H1 (cell line): ENCODE measurements around the gene DESI1. TPM values are rescaled to one million over a fixed set of nuclear protein-coding genes. Genes with fewer than 3 reads are reported as not detected.

ENCODE experiments used
- CTCF ChIA-PET: fragments of 300-600 bp; sonication (Branson Sonifier 250); formaldehyde crosslinking; loops from one replicate; lab custom pipeline; 2021; ENCODE audit not compliant: partially characterized antibody; lab: Charles Lee
- POLR2A ChIA-PET: fragments of 300-600 bp; sonication (Branson Sonifier 250); formaldehyde crosslinking; loops from one replicate; lab custom pipeline; 2021; ENCODE audit warnings: inconsistent platforms; ENCODE audit not compliant: partially characterized antibody; lab: Charles Lee
- DNase-seq, 2 experiments: peaks; one replicate each; pipeline versions ENCODE4 v3.0.0 to v3.0.0-alpha.2; 2010 to 2022; ENCODE audit warnings: low spot score in 2 of 2, low read depth in 1 of 2, mixed read lengths in 1 of 2
- FAIRE-seq: peaks from 2 replicates; lab custom pipeline; 2011; peaks lifted over from hg19 to GRCh38; lab: Jason Lieb, UNC
- H2AFZ ChIP-seq: 2 replicates; pipeline ENCODE4 v1.8.1; 2012; ENCODE audit warnings: low read length, inconsistent platforms
- H2AK5ac ChIP-seq: 2 replicates; pipeline ENCODE4 v1.6.1; 2013; ENCODE audit warnings: low read depth, low read length
- H2BK120ac ChIP-seq: replicated peaks from 2 replicates; pipeline ENCODE3; 2013; ENCODE audit warnings: low read depth, low read length, inconsistent platforms
- H2BK12ac ChIP-seq: 2 replicates; pipeline ENCODE4 v1.6.1; 2013; ENCODE audit warnings: low read depth, low read length
- H2BK15ac ChIP-seq: 2 replicates; pipeline ENCODE4 v1.6.1; 2013; ENCODE audit warnings: low read length
- H2BK20ac ChIP-seq: 2 replicates; pipeline ENCODE4 v1.6.1; 2013; ENCODE audit warnings: low read length
- H2BK5ac ChIP-seq: 2 replicates; pipeline ENCODE4 v1.6.1; 2013; ENCODE audit warnings: low read depth, low read length
- H3K14ac ChIP-seq: 2 replicates; pipeline ENCODE4 v1.6.1; 2013; ENCODE audit warnings: inconsistent platforms; ENCODE audit not compliant: insufficient read length
- H3K18ac ChIP-seq: 2 replicates; pipeline ENCODE4 v1.6.1; 2013; ENCODE audit warnings: low read length; ENCODE audit errors: extremely low read depth
- H3K23ac ChIP-seq: 2 replicates; pipeline ENCODE4 v1.6.1; 2013; ENCODE audit warnings: inconsistent platforms; ENCODE audit not compliant: insufficient read length
- H3K23me2 ChIP-seq: 2 replicates; pipeline ENCODE4 v1.6.1; 2013; ENCODE audit warnings: low read depth, low read length
- H3K27ac ChIP-seq: 2 replicates; pipeline ENCODE4 v1.6.1; 2011; ENCODE audit warnings: low read depth, low read length, inconsistent platforms
- H3K27me3 ChIP-seq, 4 experiments: replicated peaks in 1 of 4; 1 replicate in 1 of 4; 2 replicates in 3 of 4; pipeline versions ENCODE4 v1.6.1 to v1.8.1; 2011 to 2013; ENCODE audit warnings: low read length in 3 of 4, mild to moderate bottlenecking in 3 of 4, inconsistent platforms in 2 of 4, mixed read lengths in 2 of 4, moderate library complexity in 1 of 4; ENCODE audit not compliant: control insufficient read depth in 3 of 4, insufficient read depth in 3 of 4; ENCODE audit errors: extremely low read depth in 1 of 4
- H3K36me3 ChIP-seq, 4 experiments: 2 replicates each; pipeline versions ENCODE4 v1.6.1 to v1.8.1; 2011 to 2013; ENCODE audit warnings: mild to moderate bottlenecking in 4 of 4, low read length in 3 of 4, moderate library complexity in 2 of 4, control low read depth in 1 of 4, inconsistent platforms in 1 of 4; ENCODE audit not compliant: insufficient read depth in 4 of 4, control insufficient read depth in 2 of 4
- H3K4ac ChIP-seq: replicated peaks from 2 replicates; pipeline ENCODE3; 2013; ENCODE audit warnings: low read length, low read depth, mixed read lengths, inconsistent platforms; ENCODE audit not compliant: insufficient read length
- H3K4me1 ChIP-seq, 4 experiments: replicated peaks in 1 of 4; 1 replicate in 1 of 4; 2 replicates in 3 of 4; pipeline versions ENCODE4 v1.6.1 to v1.8.1; 2011 to 2013; ENCODE audit warnings: low read length in 3 of 4, inconsistent platforms in 2 of 4, mixed read lengths in 1 of 4; ENCODE audit not compliant: insufficient read depth in 4 of 4, control insufficient read depth in 3 of 4
- H3K4me2 ChIP-seq, 2 experiments: 2 replicates each; pipeline versions ENCODE4 v1.6.1 to v1.8.1; 2011 to 2013; ENCODE audit warnings: low read depth in 2 of 2, low read length in 2 of 2, control low read depth in 1 of 2, inconsistent platforms in 1 of 2, mild to moderate bottlenecking in 1 of 2; ENCODE audit not compliant: insufficient read depth in 1 of 2
- H3K4me3 ChIP-seq, 4 experiments: fragments of 200-600, 300-600 bp in 1 of 4; sonication (generic), shearing (Covaris generic), sonication (Bioruptor Twin) in 1 of 4; 2 replicates each; pipeline versions ENCODE4 v1.5.1 to v1.8.1; 2011 to 2016; ENCODE audit warnings: low read length in 4 of 4, low read depth in 3 of 4, control low read depth in 2 of 4, inconsistent platforms in 2 of 4, mild to moderate bottlenecking in 2 of 4, mixed read lengths in 1 of 4, moderate library complexity in 1 of 4; ENCODE audit not compliant: insufficient read depth in 2 of 4; ENCODE audit errors: extremely low read depth in 1 of 4
- H3K56ac ChIP-seq: replicated peaks from 2 replicates; pipeline ENCODE3; 2013; ENCODE audit warnings: low read depth, mild to moderate bottlenecking, mixed read lengths, low read length, inconsistent platforms; ENCODE audit not compliant: insufficient read length
- H3K79me1 ChIP-seq: 2 replicates; pipeline ENCODE4 v1.6.1; 2013; ENCODE audit warnings: low read depth, low read length, control low read depth
- H3K79me2 ChIP-seq, 2 experiments: 2 replicates each; pipeline versions ENCODE4 v1.6.1 to v1.8.1; 2012 to 2013; ENCODE audit warnings: low read length in 2 of 2, mild to moderate bottlenecking in 2 of 2, inconsistent platforms in 1 of 2; ENCODE audit not compliant: insufficient read depth in 2 of 2, control insufficient read depth in 1 of 2
- H3K9ac ChIP-seq, 4 experiments: replicated peaks in 1 of 4; 1 replicate in 1 of 4; 2 replicates in 3 of 4; pipeline versions ENCODE4 v1.6.1 to v1.8.1; 2011 to 2013; ENCODE audit warnings: low read depth in 3 of 4, low read length in 3 of 4, control low read depth in 2 of 4, mild to moderate bottlenecking in 2 of 4, moderate library complexity in 2 of 4, inconsistent platforms in 1 of 4; ENCODE audit errors: extremely low read depth in 1 of 4
- H3K9me3 ChIP-seq, 2 experiments: 2 replicates each; pipeline versions ENCODE4 v1.6.1 to v1.8.1; 2012 to 2013; ENCODE audit warnings: mild to moderate bottlenecking in 2 of 2, moderate library complexity in 2 of 2, control low read depth in 1 of 2, inconsistent platforms in 1 of 2, low read depth in 1 of 2, low read length in 1 of 2, mixed read lengths in 1 of 2; ENCODE audit not compliant: insufficient read depth in 2 of 2
- H4K20me1 ChIP-seq, 2 experiments: replicated peaks in 1 of 2; 2 replicates each; pipeline versions ENCODE3 to v1.8.1; 2011 to 2013; ENCODE audit warnings: inconsistent platforms in 2 of 2, low read length in 2 of 2, mild to moderate bottlenecking in 1 of 2; ENCODE audit not compliant: insufficient read depth in 2 of 2, control insufficient read depth in 1 of 2
- H4K5ac ChIP-seq: 2 replicates; pipeline ENCODE4 v1.6.1; 2013; ENCODE audit warnings: low read length, low read depth, mixed read lengths, inconsistent platforms; ENCODE audit not compliant: insufficient read length
- H4K8ac ChIP-seq: 2 replicates; pipeline ENCODE4 v1.8.0; 2013; ENCODE audit warnings: mild to moderate bottlenecking, moderate library complexity, low read length, inconsistent platforms; ENCODE audit not compliant: insufficient read depth; ENCODE audit errors: extremely low read depth
- H4K91ac ChIP-seq: replicated peaks from 2 replicates; pipeline ENCODE3; 2013; ENCODE audit warnings: low read length, mixed read lengths, inconsistent platforms; ENCODE audit not compliant: insufficient read length
- ASH2L ChIP-seq: fragments of 200-600, 300-600 bp; sonication (generic); IDR thresholded peaks from one replicate; pipeline ENCODE4 v1.7.1; 2017; ENCODE audit warnings: low read length
- BRCA1 ChIP-seq: IDR thresholded peaks from 2 replicates; pipeline ENCODE4 v1.6.1; 2012; ENCODE audit warnings: low read depth, low read length, improper control_type of control experiment
- CREB1 ChIP-seq: IDR thresholded peaks from 2 replicates; pipeline ENCODE4 v1.6.1; 2012; ENCODE audit warnings: inconsistent platforms
- EP300 ChIP-seq, 2 experiments: IDR thresholded peaks; 1 replicate in 1 of 2; 2 replicates in 1 of 2; pipeline ENCODE4 v1.6.1; 2011 to 2012; ENCODE audit warnings: low read depth in 2 of 2, low read length in 2 of 2, mild to moderate bottlenecking in 2 of 2, borderline replicate concordance in 1 of 2, inconsistent platforms in 1 of 2, moderate library complexity in 1 of 2
- HDAC2 ChIP-seq, 2 experiments: fragments of 300-600 bp in 1 of 2; sonication (generic) in 1 of 2; IDR thresholded peaks; 2 replicates each; pipeline ENCODE4 v1.6.1; 2011 to 2012; ENCODE audit warnings: low read depth in 2 of 2, low read length in 2 of 2, mild to moderate bottlenecking in 2 of 2, moderate library complexity in 2 of 2, borderline replicate concordance in 1 of 2, inconsistent platforms in 1 of 2
- JUND ChIP-seq: IDR thresholded peaks from 2 replicates; pipeline ENCODE4 v1.6.1; 2011; ENCODE audit warnings: mild to moderate bottlenecking, improper control_type of control experiment, low read length
- KDM4A ChIP-seq: IDR thresholded peaks from one replicate; pipeline ENCODE4 v1.7.1; 2012; ENCODE audit warnings: low read depth, mild to moderate bottlenecking, moderate library complexity, low read length, inconsistent platforms; ENCODE audit not compliant: severe bottlenecking
- NANOG ChIP-seq: IDR thresholded peaks from 2 replicates; pipeline ENCODE4 v1.6.1; 2011; ENCODE audit warnings: low read length, low read depth, mild to moderate bottlenecking, inconsistent platforms; ENCODE audit not compliant: insufficient read depth, poor library complexity, severe bottlenecking
- RNF2 ChIP-seq: fragments of 200-900, 300-1000 bp; sonication (generic); IDR thresholded peaks from 2 replicates; pipeline ENCODE4 v1.7.1; 2016; ENCODE audit warnings: borderline replicate concordance, low read depth, mild to moderate bottlenecking, antibody characterized with exemption, low read length; ENCODE audit not compliant: poor library complexity, severe bottlenecking; ENCODE audit errors: missing control alignments
- SAP30 ChIP-seq: fragments of 300-600 bp; sonication (generic); IDR thresholded peaks from 2 replicates; pipeline ENCODE4 v1.7.1; 2012; ENCODE audit warnings: low read length, moderate library complexity, mild to moderate bottlenecking, inconsistent platforms; ENCODE audit not compliant: insufficient read depth, insufficient replicate concordance
- SP2 ChIP-seq: IDR thresholded peaks from 2 replicates; pipeline ENCODE4 v1.6.1; 2012; ENCODE audit warnings: mild to moderate bottlenecking, low read length, inconsistent platforms
- TAF7 ChIP-seq: optimal IDR thresholded peaks from 2 replicates; pipeline ENCODE3; 2011; ENCODE audit warnings: low read depth, mild to moderate bottlenecking, inconsistent platforms, low read length, moderate library complexity, borderline replicate concordance
- ZNF274 ChIP-seq: IDR thresholded peaks from 2 replicates; pipeline ENCODE4 v1.7.0; 2012; ENCODE audit warnings: low read length, borderline replicate concordance; ENCODE audit errors: extremely low read depth
- WGBS, 2 experiments: shearing (Covaris generic) in 1 of 2; methylation state at CpG; one replicate each; pipeline versions ENCODE4 v1.1.6 to v1.1.7; 2013 to 2015; ENCODE audit warnings: low lambda C conversion rate in 2 of 2, mixed read lengths in 2 of 2, inconsistent platforms in 1 of 2, low coverage in 1 of 2, missing lambda C conversion rate in 1 of 2; ENCODE audit not compliant: insufficient replicate concordance in 2 of 2, insufficient coverage in 1 of 2, insufficient read length in 1 of 2; ENCODE audit errors: extremely low coverage in 1 of 2, missing lambda C conversion rate in 1 of 2; 5-methylcytosine and 5-hydroxymethylcytosine counted together
- polyA plus RNA-seq, 7 experiments: library from polyadenylated mRNA; depleted of rRNA in 3 of 7; stranded (reverse) in 5 of 7; unstranded in 2 of 7; fragments of >200 nt in 5 of 7; fragments of 200-250 nt in 2 of 7; gene quantifications; 1 replicate in 5 of 7; 2 replicates in 1 of 7; 4 replicates in 1 of 7; pipeline versions ENCODE4 v1.2.1 to v1.2.3, GENCODE V29; 2011 to 2013; ENCODE audit warnings: missing spikeins in 2 of 7, mixed read lengths in 2 of 7
- total RNA-seq: library from RNA; stranded (reverse); fragmentation: NEBNext Ultra II Directional; extraction: Animal tissue kit (Norgen Biotek cat#: 25700); gene quantifications from 2 replicates; pipeline ENCODE4 v1.2.1, GENCODE V29; 2021

Gene DESI1
- total and polyA plus RNA-seq, 2 of the 8 experiments (the other 6 are each of a cell fraction or from before 2014, with no cell fraction given) = 27.6 to 34.3 TPM

DNA sequence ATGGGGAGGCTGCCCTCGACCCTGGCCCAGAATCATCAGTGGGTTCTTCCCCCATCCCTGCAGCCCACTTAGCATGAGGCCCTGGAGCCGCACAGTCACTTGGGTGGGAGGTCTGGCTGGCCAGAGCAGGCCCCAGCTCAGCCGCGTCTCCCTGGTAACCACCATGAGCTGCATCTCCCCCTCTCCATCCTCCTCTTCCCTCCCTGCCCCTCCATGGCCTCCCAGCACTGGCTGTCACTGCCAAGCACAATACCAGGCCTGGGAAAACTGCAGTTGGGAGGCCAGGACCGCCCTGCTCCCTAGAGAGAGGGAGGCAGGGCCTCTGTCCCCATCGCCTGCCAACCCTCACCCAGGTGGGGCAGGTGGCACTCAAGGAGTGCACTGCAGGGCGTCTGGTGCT is 52.0 kb downstream of the DESI1 start:
- H3K79me1 ChIP-seq = no peaks in the 10 kb centered on the region
- no peak overlapping the region for H3K56ac ChIP-seq
- H3K23me2 ChIP-seq = peaks cover 3% of the 10 kb centered on the region; the same call in 1 of the 2 replicates
- no peak overlapping the region for H2BK5ac ChIP-seq
- no peak overlapping the region for H3K14ac ChIP-seq
- no peak overlapping the region for H2AFZ ChIP-seq
- H3K4ac ChIP-seq = no peak overlapping the region
- H2BK15ac ChIP-seq = no peak overlapping the region
- no peak overlapping the region for H3K18ac ChIP-seq
- H3K79me2 ChIP-seq = no peaks in the 10 kb centered on the region
- H2BK20ac ChIP-seq = no peak overlapping the region
- no peak overlapping the region for H4K8ac ChIP-seq
- H4K91ac ChIP-seq = no peak overlapping the region
- FAIRE-seq = no peak
- H3K27ac ChIP-seq = no peak overlapping the region
- DNase-seq = no peak
- no peaks in the 10 kb centered on the region for H4K20me1 ChIP-seq
- H3K27me3 ChIP-seq = 0 out of 7 replicates have a peak, but pooled peaks cover 0 to 3% (median 0%) of the 10 kb centered on the region in 4 experiments
- ChIA-PET POLR2A (interaction anchor here (1.4 kb wide), 1 partner anchor 21 kb away, joined by 5 read pairs; the partner anchor contains the start of gene PMM1), CTCF (interaction anchor here (0.6 to 16.1 kb wide), 7 partner anchors 11 to 196 kb away, joined by 3 to 169 read pairs (median 6); no protein-coding TSS in a partner anchor)
- H2BK12ac ChIP-seq = no peak overlapping the region
- no peak overlapping the region for H3K9ac ChIP-seq
- H3K23ac ChIP-seq = no peak overlapping the region
- H3K4me2 ChIP-seq = no peak overlapping the region
- peak overlapping the region; percentile 39; the same call in 1 of the 2 replicates for H2AK5ac ChIP-seq
- H3K9me3 ChIP-seq = no peaks in the 10 kb centered on the region
- H3K4me3 ChIP-seq = no peak overlapping the region
- no peaks in the 10 kb centered on the region for H3K36me3 ChIP-seq
- WGBS, 2 experiments = 79% methylated on average over 7 of the region's 7 CpGs; no CpG with 5 or more reads in 1 of the 2 experiments
- no peaks in the 10 kb centered on the region for H3K4me1 ChIP-seq
- H2BK120ac ChIP-seq = no peak overlapping the region
- H4K5ac ChIP-seq = no peak overlapping the region
- TF ChIP-seq RNF2 = no peak
- TF ChIP-seq ASH2L = no peak
- no peak for TF ChIP-seq SP2
- no peak for TF ChIP-seq HDAC2 (IDR thresholded peaks at IDR 0.05; ENCODE audit: borderline replicate concordance in 1 of 2, low read depth in 2 of 2, low read length in 2 of 2)
- TF ChIP-seq ZNF274 = no peak
- no peak for TF ChIP-seq TAF7
- no peak for TF ChIP-seq NANOG
- no peak for TF ChIP-seq BRCA1
- no peak for TF ChIP-seq KDM4A
- TF ChIP-seq EP300 (IDR thresholded peaks at IDR 0.05; ENCODE audit: borderline replicate concordance in 1 of 2, low read depth in 2 of 2, low read length in 2 of 2) = no peak
- no peak for TF ChIP-seq SAP30
- TF ChIP-seq CREB1 = no peak
- no peak for TF ChIP-seq JUND
